Brain microvascular endothelial cell (primary cell): ENCODE measurements around the gene PRDM16.

Source experiments
- DNase-seq: peaks from one replicate; pipeline ENCODE4 v3.0.0-alpha.2; 2020
- H3K27ac ChIP-seq: fragments of 250-450 bp; sonication (Bioruptor Pico); 2 replicates; pipeline ENCODE4 v1.5.1; 2020; ENCODE audit warnings: mild to moderate bottlenecking, moderate library complexity
- H3K27me3 ChIP-seq: fragments of 250-450 bp; sonication (Bioruptor Pico); replicated peaks from 2 replicates; pipeline ENCODE4 v1.5.1; 2020; ENCODE audit warnings: mild to moderate bottlenecking
- H3K36me3 ChIP-seq: fragments of 250-450 bp; sonication (Bioruptor Pico); replicated peaks from 2 replicates; pipeline ENCODE4 v1.5.1; 2020; ENCODE audit warnings: mild to moderate bottlenecking
- H3K4me3 ChIP-seq: 2 replicates; pipeline ENCODE4 v1.5.1; 2011; ENCODE audit warnings: low read depth, mild to moderate bottlenecking, control low read depth, low read length, moderate library complexity
- in situ Hi-C: cut with HindIII; loops from 2 replicates; pipeline ENCODE4 v1.10.0; 2017; ENCODE audit warnings: low sequenced_read_pairs, low pct_ligation_motif_present
- TF ChIP-seq, protein P1 (sequence below): IDR thresholded peaks from 2 replicates; pipeline ENCODE4 v1.5.1; 2011; ENCODE audit warnings: low read depth, mild to moderate bottlenecking, moderate library complexity, low read length, control low read depth, inconsistent platforms; ENCODE audit errors: missing control alignments

Gene PRDM16

DNA sequence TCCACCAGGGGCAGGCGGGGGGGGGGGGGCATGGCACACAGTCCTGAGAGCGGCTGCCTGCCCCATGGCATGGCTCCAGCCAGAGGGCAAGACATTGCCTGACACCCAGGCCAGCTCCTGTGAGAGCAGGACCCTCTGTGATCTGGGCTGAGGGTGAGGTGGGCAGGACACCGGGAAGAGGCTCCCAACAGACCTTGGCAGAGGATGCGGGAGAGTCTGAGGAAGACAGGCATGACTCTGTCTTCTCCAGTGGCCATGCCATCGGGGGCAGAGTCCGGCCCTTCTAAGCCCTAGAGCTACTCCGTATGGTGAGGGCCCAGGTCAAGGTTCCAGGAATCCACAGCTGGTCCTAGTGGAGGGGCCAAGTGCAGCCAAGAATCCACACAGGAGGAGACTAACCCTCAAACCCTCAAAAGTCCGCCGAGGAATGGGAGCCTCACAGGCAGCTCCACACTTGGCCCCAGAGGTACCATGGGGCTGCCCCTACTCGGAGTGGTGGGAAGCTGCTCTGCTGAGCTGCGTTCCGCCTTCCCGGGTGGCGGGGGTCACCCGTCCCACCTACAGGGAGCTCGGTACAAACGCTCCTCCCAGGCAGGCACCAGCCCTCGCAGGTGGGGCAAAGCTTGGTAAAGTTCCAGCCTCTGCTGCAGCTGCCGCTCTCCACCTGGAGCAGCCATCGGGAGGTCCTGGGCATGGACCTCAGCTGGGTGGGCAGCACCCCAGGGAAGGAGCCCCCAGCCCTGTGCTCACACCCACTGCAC, 41.2 kb upstream of the PRDM16 start:
- no peaks in the 10 kb centered on the region for H3K27me3 ChIP-seq
- no peak overlapping the region for H3K4me3 ChIP-seq
- no peaks in the 10 kb centered on the region for H3K36me3 ChIP-seq
- in situ Hi-C loops: no loop called here
- H3K27ac ChIP-seq: no peak overlapping the region
- no peak for DNase-seq
- TF ChIP-seq, protein P1, sequence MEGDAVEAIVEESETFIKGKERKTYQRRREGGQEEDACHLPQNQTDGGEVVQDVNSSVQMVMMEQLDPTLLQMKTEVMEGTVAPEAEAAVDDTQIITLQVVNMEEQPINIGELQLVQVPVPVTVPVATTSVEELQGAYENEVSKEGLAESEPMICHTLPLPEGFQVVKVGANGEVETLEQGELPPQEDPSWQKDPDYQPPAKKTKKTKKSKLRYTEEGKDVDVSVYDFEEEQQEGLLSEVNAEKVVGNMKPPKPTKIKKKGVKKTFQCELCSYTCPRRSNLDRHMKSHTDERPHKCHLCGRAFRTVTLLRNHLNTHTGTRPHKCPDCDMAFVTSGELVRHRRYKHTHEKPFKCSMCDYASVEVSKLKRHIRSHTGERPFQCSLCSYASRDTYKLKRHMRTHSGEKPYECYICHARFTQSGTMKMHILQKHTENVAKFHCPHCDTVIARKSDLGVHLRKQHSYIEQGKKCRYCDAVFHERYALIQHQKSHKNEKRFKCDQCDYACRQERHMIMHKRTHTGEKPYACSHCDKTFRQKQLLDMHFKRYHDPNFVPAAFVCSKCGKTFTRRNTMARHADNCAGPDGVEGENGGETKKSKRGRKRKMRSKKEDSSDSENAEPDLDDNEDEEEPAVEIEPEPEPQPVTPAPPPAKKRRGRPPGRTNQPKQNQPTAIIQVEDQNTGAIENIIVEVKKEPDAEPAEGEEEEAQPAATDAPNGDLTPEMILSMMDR: no peak

DNA sequence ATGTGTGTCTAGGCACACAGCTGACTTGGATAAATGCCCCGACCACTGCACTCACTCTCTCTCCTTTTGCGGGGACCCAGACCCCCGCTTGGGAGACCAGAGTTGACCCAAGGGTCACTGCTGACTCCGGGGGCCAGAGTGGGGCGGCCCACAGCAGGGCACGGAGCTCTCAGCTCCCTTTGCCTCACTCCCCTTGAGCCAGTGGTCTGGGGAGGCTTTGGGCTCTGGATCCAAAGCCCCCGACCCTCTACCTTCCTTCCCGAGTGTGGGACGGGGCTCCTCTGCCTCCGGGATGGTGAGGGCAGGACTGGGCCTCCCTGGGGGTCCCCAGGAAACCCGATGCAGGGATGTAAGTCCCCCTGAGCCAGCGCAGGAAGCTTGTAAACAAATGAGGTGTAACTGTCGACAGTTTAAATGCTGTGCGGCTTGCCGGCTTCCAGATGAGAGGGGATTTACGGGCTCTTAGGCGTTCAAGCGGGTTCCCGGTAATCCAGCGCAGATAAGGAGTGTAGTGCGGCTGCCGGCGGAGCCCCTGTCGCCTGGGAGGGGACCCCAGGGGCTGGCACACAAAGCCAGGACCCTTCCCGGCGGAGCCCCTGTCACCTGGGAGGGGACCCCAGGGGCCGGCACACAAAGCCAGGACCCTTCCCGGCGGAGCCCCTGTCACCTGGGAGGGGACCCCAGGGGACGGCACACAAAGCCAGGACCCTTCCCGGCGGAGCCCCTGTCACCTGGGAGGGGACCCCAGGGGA, 40.3 kb upstream of the PRDM16 start:
- in situ Hi-C loops: no loop called here
- no peak overlapping the region for H3K4me3 ChIP-seq
- no peak overlapping the region for H3K27ac ChIP-seq
- H3K36me3 ChIP-seq: no peaks in the 10 kb centered on the region
- no peak for DNase-seq
- TF ChIP-seq, protein P1: no peak
- no peaks in the 10 kb centered on the region for H3K27me3 ChIP-seq

DNA sequence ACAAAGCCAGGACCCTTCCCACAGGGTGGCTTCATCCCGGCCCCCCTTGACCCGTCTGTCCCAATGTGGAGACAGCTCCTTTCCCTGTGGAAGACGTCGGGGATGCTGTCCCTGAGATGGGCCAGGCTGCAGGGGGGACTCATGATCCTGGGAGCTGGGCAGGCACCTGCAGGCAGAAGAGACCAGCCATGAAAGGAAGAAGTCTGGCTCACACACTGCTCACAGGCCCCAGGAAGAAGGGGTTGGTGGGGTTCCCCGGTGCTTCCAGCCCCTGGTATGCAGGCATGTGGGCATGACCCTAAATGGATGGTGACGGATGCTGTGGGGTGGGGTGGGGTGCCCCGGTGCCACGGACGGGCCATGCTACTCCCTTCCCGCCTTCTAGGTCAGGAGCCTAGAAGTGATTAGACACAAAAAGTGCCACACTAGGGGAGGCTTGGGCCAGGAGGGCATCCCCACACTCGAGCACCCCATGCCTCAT, 39.5 kb upstream of the PRDM16 start:
- no peak overlapping the region for H3K4me3 ChIP-seq
- TF ChIP-seq, protein P1: no peak
- no peaks in the 10 kb centered on the region for H3K27me3 ChIP-seq
- in situ Hi-C loops: no loop called here
- H3K27ac ChIP-seq: no peak overlapping the region
- no peaks in the 10 kb centered on the region for H3K36me3 ChIP-seq
- no peak for DNase-seq

DNA sequence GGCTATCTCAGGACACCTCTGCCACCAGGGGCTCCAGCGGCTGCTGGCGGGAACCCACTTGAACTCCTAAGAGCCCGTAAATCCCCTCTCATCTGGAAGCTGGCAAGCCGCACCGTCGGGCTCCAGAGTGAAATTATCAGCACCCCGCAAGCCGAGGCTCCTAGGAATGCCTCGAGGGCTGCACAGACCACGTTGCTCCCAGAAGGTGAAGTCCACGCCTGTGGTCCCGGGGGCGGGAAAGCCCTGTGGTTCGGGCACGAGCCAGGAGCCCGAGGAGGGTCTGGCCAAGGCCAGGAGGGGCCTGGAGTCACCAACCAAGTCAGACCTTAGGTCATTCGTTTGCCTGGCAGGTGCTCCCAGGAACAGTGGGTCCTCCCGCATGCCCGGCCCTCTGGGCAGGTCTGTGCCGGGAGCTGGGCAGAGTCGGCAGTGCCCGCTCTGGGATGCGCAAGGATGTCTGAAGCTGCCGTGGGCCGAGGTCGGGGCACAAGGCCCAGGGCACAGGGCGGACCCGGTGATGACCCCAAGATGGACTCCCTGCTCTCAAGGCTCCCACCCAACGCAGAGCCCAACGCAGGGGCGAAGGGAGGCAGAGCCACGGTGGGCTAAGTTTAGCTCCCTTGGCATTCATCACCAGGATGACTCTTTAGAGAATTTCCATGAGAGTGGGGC, 38.9 kb upstream of the PRDM16 start:
- H3K4me3 ChIP-seq: no peak overlapping the region
- no peak for DNase-seq
- H3K27me3 ChIP-seq: no peaks in the 10 kb centered on the region
- in situ Hi-C loops: no loop called here
- H3K27ac ChIP-seq: no peak overlapping the region
- TF ChIP-seq, protein P1: no peak
- H3K36me3 ChIP-seq: no peaks in the 10 kb centered on the region

DNA sequence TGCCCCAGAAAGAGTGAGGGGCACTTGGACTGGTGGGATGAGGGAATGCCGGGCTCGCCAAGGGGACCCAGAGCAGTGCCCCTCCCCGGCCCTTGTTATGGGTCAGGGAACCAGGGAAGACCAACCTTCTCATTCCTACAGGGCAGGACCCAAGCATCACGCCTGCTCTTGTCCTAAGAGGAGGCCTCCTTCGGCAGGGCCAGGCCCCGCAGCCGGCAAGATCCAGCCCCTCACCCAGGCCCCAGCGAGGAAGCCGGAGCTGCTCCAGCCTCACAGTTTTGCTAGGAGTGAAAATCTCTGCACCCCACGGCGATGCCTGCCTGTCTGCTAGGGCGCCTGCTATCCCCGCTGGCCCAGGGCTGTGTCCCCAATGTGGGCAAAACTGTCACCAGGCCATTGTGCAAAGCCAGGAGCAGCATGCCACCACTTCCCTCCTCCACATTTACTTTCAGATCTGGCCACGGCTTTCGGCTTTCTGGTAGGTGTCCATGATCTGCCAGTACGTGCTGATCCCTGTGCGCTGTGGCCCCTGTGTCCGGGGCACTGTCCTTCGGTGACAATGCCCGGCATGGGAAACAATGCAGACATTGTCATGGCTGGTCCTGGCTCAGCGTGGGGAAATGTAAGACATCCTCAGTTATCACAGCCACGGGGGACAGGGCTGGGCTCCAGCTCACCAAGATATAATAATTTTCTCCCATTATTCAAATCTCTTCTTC, 38.2 kb upstream of the PRDM16 start:
- Histone ChIP-seq H3K36me3 (no peaks in the 10 kb centered on the region), H3K27ac (no peak overlapping the region), H3K27me3 (no peaks in the 10 kb centered on the region), H3K4me3 (no peak overlapping the region)
- TF ChIP-seq, protein P1: no peak
- in situ Hi-C loops: no loop called here
- DNase-seq: no peak
